WTC11 (cell line): ENCODE results near the gene TAOK3.

Source experiments
- CBFB ChIP-seq: sonication (generic); formaldehyde crosslinking; IDR thresholded peaks from 2 replicates; pipeline ENCODE4 v1.8.1; 2022; ENCODE audit warnings: mild to moderate bottlenecking, low read depth, missing genetic modification reagents
- JUN ChIP-seq: sonication (generic); formaldehyde crosslinking; IDR thresholded peaks from 2 replicates; pipeline ENCODE4 v1.8.0; 2023; ENCODE audit warnings: mild to moderate bottlenecking, missing genetic modification reagents
- NR2C2 ChIP-seq: sonication (generic); formaldehyde crosslinking; IDR thresholded peaks from 2 replicates; pipeline ENCODE4 v1.8.0; 2022; ENCODE audit warnings: mild to moderate bottlenecking, missing genetic modification reagents
- NR3C1 ChIP-seq: sonication (generic); formaldehyde crosslinking; conservative IDR thresholded peaks from 2 replicates; pipeline ENCODE4 v1.8.1; 2023; ENCODE audit warnings: low read depth, mild to moderate bottlenecking, missing genetic modification reagents
- ZNF121 ChIP-seq: sonication (generic); formaldehyde crosslinking; IDR thresholded peaks from 2 replicates; pipeline ENCODE4 v1.8.0; 2023; ENCODE audit warnings: missing genetic modification reagents
- TF ChIP-seq, protein P1 (sequence below): fragments of 200-600 bp; IDR thresholded peaks from 2 replicates; pipeline ENCODE4 v1.8.0; 2022; ENCODE audit warnings: antibody characterized with exemption
- TF ChIP-seq, protein P2 (sequence below): sonication (generic); formaldehyde crosslinking; IDR thresholded peaks from 2 replicates; pipeline ENCODE4 v1.8.1; 2022; ENCODE audit warnings: missing genetic modification reagents, borderline replicate concordance
- TF ChIP-seq, protein P3 (sequence below): sonication (generic); formaldehyde crosslinking; IDR thresholded peaks from 2 replicates; pipeline ENCODE4 v1.8.0; 2022; ENCODE audit warnings: missing genetic modification reagents
- TF ChIP-seq, protein P4 (sequence below): sonication (generic); formaldehyde crosslinking; conservative IDR thresholded peaks from 2 replicates; pipeline ENCODE4 v1.8.1; 2022; ENCODE audit warnings: mild to moderate bottlenecking, missing genetic modification reagents

DNA sequence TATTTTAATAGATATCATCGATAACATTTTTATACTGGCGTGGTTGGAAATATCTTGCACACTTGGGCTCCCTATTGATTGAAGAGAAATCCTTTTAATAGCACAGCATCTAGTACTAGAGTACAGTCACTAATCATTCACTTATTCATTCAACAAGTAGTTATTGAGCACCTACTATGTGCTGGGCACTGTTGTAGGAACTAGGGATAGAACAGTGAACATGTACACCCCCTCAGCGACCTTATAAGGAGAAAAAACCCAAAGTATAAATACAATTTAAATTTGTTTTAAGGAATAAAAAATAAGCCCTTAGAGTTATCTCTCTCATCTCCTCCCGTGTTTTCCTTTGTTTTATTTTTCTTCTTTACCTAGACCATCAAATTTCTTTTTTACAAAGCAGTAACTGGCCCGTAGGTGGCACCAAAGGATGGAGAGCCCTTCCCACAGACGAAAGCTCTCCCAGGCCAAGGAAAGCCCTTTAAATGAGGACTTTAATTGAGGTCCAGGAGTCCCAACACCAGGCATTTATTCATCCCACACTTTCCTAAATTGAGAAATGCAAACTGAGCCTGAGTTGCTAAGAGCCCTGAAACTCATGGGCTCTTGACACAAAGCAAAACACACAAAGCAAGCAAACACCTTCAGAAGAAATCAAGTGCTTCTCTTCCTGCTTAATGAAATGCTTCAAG lies 207.8 kb downstream of the TAOK3 start:
- TF ChIP-seq NR2C2 (CRISPR knock-in tag) (no peak), NR3C1 (no peak), CBFB (no peak), JUN (CRISPR knock-in tag) (no peak), ZNF121 (CRISPR knock-in tag) (no peak)
- TF ChIP-seq, protein P1, sequence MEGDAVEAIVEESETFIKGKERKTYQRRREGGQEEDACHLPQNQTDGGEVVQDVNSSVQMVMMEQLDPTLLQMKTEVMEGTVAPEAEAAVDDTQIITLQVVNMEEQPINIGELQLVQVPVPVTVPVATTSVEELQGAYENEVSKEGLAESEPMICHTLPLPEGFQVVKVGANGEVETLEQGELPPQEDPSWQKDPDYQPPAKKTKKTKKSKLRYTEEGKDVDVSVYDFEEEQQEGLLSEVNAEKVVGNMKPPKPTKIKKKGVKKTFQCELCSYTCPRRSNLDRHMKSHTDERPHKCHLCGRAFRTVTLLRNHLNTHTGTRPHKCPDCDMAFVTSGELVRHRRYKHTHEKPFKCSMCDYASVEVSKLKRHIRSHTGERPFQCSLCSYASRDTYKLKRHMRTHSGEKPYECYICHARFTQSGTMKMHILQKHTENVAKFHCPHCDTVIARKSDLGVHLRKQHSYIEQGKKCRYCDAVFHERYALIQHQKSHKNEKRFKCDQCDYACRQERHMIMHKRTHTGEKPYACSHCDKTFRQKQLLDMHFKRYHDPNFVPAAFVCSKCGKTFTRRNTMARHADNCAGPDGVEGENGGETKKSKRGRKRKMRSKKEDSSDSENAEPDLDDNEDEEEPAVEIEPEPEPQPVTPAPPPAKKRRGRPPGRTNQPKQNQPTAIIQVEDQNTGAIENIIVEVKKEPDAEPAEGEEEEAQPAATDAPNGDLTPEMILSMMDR, result peak; percentile 36
- TF ChIP-seq, protein P2, sequence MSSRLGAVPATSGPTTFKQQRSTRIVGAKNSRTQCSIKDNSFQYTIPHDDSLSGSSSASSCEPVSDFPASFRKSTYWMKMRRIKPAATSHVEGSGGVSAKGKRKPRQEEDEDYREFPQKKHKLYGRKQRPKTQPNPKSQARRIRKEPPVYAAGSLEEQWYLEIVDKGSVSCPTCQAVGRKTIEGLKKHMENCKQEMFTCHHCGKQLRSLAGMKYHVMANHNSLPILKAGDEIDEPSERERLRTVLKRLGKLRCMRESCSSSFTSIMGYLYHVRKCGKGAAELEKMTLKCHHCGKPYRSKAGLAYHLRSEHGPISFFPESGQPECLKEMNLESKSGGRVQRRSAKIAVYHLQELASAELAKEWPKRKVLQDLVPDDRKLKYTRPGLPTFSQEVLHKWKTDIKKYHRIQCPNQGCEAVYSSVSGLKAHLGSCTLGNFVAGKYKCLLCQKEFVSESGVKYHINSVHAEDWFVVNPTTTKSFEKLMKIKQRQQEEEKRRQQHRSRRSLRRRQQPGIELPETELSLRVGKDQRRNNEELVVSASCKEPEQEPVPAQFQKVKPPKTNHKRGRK (CRISPR knock-in tag), result no peak
- TF ChIP-seq, protein P3, sequence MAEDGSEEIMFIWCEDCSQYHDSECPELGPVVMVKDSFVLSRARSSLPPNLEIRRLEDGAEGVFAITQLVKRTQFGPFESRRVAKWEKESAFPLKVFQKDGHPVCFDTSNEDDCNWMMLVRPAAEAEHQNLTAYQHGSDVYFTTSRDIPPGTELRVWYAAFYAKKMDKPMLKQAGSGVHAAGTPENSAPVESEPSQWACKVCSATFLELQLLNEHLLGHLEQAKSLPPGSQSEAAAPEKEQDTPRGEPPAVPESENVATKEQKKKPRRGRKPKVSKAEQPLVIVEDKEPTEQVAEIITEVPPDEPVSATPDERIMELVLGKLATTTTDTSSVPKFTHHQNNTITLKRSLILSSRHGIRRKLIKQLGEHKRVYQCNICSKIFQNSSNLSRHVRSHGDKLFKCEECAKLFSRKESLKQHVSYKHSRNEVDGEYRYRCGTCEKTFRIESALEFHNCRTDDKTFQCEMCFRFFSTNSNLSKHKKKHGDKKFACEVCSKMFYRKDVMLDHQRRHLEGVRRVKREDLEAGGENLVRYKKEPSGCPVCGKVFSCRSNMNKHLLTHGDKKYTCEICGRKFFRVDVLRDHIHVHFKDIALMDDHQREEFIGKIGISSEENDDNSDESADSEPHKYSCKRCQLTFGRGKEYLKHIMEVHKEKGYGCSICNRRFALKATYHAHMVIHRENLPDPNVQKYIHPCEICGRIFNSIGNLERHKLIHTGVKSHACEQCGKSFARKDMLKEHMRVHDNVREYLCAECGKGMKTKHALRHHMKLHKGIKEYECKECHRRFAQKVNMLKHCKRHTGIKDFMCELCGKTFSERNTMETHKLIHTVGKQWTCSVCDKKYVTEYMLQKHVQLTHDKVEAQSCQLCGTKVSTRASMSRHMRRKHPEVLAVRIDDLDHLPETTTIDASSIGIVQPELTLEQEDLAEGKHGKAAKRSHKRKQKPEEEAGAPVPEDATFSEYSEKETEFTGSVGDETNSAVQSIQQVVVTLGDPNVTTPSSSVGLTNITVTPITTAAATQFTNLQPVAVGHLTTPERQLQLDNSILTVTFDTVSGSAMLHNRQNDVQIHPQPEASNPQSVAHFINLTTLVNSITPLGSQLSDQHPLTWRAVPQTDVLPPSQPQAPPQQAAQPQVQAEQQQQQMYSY, result no peak
- TF ChIP-seq, protein P4, sequence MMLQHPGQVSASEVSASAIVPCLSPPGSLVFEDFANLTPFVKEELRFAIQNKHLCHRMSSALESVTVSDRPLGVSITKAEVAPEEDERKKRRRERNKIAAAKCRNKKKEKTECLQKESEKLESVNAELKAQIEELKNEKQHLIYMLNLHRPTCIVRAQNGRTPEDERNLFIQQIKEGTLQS (CRISPR knock-in tag), result no peak
